Activated gamma-delta T cell treated with Interleukin-2 at 50 U/mL for 16 hours (primary cell): Measurements from ENCODE around the gene CHRNA4.

Source experiments
- DNase-seq: peaks from one replicate; pipeline ENCODE4 v3.0.0-alpha.2; 2020

The CHRNA4 gene

DNA sequence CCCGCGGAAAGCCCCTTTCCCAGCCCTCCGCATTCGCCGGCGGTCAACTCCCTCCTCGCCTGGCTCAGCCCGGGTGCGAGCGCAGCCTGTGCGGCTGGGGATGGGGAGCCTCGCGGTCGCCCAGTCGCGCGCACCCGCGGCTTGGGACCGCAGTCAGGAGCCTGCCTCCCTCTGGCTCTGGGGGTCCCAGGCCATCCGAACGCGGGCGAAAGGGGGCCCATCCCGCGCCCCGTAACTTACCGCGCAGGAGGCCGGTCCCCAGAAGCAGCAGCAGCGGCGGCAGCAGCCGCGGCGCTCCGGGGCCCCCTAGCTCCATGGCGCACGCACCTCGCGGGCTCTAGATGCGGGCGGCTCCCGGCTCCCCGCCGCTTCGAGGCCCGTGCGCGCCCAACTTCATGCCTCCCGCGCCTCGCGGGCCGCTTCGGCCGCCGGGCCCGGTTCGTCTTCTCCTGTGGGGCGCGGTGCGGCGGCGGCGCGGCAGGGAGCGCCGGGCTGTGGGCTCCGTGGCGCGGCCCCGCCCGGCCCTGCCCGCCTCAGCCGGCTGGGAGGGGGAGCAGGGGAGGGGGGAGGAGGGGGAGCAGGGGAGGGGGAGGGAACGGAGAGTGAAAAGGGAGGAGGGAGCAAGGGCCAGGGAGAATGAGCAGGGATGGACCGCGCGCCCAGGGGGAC is at the start of gene CHRNA4:
Gene CHRNA4, minus strand, starts transcription at position 500 of the 669 bp plus-strand sequence. Its CDS starts 184 bp downstream, at position 316.
- DNase-seq = no peak

DNA sequence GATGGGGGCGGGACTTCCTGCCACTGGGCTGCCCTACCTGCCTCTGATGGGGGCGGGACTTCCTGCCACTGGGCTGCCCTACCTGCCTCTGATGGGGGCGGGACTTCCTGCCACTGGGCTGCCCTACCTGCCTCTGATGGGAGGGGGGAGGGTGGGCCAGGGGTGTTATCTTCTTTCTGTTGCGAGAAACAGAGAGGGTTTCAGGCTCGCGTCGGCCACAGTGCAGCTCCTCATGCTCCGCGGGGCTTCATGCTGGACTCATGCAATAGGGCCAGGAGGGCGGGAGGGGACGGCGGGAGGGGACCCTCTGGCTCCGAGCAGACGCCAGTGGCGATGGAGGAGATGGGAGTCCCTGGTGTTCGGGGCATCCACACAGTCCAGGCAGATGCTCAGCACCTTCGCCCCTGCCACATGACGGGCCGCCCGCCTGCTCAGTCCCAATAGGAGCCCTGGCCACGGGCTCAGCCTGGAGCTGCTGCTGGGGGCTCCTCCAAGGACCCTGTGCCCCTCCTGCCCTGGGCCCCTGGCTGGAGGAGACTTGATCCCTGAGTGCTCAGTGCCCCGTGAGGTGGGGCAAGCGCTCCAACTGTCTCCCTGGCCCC is 48.8 kb upstream of the CHRNA4 start:
- DNase-seq = no peak

DNA sequence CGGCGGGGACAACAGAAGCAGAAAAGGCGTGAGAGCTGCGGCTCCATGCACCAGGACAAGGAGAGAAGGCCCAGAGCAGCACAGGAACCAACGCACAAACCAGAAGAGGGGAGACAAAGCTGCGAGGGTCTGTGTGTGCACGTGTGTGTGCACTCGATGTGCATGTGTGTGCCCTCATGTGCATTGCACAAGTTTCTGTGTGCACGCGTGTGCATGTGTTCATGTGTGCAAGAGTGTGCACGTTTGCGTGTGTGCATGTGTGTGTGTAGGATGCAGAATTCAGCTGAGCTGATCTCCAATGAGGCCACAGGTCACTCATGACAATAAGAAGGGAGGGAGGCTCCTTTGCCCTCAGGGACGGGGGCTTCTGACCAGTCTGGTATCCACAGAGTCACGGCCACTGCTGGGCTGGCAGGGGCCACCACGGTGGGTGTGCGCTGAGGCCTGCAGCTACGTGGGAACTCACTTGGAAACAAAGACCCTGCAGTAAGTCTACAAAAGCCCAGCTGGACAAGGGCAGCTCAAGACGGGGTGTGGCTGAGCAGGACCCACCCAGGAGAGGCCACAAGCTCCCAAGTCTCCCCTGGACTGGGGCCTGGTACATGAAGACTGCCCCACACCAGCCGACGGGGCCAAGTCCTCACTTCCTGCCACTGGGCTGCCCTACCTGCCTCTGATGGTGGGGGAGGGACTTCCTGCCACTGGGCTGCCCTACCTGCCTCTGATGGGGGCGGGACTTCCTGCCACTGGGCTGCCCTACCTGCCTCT is 48.1 kb upstream of the CHRNA4 start:
- DNase-seq = no peak

DNA sequence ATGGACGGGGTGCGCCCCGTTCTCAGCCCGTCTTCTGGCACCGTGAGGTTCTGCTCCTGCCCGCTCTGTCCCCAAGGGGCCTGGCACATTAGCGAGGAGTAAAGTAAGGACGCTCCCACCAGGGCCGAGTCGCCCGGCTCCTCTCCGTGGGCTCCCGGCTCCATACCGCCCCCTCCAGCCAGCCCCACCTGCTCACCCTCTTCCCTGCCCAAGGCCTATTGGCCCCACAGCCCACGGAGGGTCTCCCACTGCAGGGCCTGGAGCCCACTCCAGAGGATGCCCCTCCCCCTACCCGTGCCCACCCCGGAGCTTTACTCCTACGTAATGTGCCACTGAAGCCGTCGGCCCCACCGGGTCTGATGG is 47.5 kb upstream of the CHRNA4 start:
- no peak for DNase-seq

DNA sequence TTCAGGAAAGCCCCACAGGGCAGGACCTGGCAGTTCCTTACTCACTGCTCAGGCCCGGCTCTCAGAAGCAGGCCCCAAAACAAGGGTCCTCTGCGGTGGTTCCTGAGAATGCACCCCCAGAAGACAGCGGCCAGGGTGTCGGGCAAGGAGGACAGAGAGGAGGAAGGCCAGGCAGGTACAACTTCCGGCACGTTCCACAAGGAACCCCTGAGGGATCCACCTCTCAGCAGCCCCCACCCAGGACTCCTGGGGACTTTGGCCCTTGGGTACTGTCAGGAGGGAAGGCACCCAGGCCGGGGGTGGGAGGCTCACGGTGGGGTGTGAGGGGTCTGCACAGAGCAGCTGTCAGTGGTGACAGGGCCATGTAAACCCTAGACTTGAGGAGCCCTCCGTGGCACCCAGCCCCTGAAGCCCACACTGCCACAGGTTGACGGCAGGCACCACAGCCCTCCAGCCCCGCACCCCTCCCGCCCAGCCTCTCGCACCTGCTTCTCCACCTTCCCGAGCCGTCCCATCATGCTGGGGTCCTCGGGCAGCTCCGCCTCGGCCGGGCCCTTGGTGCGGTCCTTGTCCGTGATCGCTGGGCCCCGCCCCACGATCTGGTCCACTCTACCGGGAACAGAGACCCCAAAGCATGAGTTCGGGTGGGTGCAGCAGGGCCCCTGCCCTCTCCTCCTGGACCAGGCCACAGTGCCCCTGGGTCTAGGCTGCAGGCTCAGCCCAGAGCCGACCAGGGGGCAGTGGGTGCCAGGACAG is 47.0 kb upstream of the CHRNA4 start:
- DNase-seq = no peak

DNA sequence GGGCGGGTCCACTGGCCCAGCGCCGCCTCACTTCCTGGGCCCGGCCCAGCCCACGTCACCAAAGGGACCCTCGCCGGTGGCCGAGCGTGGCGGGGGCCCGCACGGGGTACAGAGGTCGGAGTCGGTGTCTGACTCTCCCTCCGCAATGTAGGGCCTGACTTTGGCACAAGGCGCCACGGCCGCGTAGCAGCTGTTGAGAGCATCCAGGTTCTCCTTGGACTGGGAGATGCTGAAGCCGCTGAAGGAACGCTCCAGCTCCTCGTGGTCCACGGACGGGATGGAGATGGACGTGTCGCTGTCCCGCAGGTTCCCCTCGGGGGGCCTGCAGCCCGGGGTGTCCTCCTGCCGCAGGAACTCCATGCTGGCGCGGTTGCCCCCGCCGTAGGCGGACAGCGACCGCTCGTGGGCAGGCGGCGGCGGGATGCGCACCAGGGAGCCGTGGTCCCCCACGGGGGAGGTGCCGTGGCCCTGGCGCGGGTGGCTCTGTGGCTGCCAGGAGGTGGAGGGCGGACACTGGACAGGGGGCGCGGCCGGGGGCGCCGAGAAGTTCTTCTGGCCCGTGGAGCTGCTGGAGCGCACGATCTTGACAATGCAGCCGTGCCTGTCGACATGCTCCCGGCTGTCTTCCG is 45.6 kb upstream of the CHRNA4 start:
- DNase-seq = no peak

DNA sequence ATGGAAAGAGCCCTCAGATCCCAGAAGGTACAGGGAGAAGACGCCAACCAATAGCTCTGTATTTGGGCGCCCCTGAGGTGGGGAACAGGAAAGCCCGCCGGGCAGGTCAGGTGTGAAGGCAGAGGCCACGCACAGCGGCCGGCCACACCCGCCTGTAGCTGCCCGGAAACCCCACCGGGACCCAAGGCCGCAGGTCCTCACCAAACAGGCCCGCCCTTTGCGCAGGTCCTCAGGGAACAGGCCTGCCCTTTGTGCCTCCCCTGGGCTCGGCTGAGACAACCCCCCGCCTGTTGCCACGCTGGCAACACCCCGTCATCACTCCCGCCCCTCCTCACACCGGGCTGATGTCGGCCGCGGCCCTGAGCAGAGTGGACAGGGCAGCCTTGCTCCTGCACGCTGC is 44.9 kb upstream of the CHRNA4 start:
- no peak for DNase-seq

DNA sequence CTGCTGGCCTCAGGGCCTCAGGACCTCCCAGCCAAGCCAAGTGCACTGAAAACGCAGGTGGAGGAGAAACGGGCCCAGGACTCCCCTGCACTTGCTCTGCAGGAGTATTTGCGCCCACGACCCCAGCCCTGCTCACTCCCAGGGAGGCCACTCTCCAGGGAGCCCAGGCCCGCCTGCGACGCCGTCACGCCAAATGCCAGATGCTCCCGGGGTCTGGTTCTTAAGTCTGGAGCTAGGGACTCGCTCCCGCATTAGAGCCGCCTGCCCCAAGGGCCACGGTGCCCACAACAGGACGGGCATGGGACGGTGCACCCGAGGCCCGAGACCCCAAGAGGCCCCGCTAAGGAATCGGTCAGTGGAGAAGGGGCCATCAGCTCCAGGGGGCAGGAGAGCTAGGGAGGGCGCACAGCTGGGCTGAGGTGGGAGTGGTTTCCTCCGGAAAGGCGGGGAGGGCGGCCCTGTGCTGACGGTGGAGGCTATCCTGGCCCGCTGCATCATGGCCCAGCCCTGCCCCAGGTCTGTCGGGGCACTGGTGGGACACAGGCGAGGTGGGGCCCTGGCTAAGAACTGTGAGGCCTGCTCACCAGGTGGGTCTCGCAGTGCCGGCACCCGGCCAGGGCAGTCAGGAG is 44.1 kb upstream of the CHRNA4 start:
- DNase-seq = no peak

DNA sequence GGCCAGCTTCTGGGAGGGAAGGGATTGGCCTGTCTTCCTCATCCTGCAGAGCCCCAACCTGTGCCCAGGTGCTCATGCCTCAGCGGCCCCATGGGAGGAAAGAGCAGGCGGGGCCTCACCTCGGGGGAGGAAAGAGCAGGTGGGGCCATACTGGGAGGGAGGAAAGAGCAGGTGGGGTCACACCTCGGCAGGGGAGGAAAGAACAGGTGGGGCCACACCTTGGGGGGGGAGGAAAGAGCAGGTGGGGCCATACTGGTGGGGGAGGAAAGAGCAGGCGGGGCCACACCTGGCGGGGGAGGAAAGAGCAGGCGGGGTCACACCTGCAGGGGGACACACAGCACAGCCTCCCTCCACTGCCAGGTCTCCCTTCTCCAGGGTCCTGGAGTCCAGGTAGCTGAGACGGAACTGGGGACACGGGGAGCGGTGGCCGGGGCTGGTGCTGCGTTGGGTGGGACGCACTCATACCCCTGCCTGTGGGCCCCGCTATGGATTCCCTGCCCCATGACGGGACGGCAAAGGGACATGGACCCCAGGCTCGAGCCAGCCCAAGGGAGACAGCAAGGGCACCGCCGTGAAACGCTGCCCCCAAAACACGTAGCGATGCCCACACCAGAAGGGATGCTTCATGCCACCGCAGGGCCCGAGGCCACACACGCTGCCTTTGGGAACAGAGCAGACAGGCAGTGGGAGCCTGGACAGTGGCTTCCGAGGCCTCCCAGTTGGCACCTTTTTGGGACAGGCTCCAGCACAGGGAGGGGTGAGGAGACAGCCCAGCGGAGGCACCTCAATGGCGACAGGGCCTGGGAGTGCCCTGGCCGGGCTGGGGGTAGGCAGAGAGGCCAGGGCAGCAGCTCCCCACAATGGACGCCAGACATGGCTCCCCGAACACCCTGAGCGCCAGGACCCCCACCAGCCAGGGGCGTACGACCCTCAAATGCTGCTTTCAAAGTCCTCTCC is 43.3 kb upstream of the CHRNA4 start:
- DNase-seq = no peak

DNA sequence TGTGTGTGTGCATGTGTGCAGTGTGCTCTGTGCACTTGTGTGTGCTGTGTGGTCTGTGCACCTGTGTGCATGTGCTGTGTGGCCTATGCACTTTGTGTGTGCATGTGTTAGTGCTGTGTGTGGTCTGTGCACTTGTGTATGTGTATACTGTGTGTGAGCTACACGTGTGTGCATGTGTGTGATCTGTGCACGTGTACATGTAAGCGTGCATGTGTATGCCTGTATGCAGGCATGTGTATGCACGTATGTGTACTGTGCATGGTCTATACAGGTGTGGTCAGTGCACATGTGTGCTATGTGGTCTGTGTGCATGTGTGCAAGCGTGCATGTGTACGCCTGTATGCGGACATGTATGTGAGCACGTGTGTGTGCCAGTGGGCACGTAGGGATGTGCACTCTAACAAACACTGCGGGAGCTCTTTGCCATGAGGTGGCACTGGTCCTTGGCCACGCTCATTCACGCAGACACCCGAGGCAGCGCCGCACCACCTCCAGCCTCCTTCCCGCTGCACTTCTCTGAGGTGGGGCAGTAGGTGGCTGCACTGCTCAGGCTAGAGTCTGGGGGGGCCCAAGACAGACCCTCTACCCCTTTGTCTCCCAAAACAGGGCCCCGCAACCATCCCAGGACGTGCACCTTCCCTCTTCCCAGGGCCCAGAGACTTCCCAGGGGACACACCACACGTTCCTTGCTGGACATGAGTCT is 42.4 kb upstream of the CHRNA4 start:
- DNase-seq = no peak

DNA sequence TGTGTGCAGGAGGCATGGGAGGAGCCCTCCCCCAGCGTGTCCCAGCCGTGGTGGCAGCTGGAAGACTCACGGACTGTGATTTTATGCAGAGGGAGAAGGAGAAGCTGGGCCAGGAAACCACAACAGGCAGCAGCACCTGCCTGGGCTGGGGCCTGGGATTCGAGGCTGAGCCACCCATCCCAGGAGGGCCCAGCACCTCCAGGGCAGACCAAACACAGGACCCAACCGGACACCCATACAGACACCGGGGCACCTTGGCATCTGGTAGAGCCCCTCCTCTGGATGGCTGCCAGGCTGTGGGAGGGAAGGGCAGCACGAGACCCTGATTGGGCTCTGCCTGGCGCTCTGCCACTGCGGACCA is 41.7 kb upstream of the CHRNA4 start:
- no peak for DNase-seq

DNA sequence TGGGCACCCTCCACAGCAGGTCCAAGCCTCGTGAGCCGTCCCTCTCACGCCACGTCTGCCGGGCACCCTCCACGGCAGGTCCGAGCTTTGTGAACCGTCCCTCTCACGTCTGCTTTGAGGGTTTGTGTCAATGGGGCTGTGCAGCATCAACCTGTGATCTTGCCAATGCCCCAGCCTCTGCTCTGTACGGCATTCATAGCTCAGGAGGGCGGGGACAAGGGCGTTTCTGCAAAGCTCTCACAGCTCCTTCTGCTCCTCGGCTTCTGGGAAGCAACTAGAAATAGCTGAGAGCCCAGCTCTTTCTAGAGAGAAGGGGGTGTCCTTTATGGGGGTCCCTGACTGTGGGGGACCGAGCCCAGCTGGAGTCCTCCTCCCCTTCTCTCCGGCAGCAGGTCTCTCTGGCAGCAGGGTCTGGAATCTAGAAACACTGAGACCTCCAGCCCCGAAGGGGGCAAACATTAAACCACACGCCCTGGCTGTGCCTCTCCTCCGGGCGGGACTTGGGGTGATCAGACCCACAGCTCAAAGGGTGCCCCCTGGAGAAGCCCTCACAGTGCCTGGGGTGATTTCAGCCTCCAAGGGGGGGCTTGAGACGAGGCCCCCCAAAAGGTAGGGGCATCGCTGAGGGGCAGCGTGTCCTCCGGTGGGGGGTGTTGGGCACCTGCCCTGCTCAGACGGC is 41.2 kb upstream of the CHRNA4 start:
- no peak for DNase-seq

DNA sequence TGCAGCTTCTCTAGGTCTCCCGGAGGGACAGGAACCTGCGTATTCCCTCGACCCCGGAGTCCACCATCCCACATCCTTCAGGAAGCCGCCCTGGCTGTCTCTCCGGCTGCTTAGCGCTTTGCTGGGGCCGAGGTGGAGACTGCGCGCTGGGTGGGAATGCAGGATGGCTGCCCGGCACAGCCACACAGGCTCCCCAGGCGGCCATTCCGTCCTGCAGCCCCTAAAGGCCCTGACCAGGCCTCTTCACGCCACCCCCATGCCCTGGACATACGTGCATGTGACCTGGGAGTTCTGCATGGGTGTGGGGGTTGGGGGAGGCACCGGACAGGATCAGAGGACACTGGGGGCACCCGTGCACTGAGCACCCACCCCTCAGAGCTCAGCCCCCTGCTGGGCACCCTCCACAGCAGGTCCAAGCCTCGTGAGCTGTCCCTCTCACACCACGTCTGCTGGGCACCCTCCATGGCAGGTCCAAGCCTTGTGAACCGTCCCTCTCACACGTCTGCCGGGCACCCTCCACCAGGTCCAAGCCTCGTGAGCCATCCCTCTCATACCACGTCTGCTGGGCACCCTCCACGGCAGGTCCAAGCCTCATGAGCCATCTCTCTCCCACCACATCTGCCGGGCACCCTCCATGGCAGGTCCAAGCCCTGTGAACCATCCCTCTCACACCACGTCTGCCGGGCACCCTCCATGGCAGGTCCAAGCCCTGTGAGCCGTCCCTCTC is 40.4 kb upstream of the CHRNA4 start:
- no peak for DNase-seq

DNA sequence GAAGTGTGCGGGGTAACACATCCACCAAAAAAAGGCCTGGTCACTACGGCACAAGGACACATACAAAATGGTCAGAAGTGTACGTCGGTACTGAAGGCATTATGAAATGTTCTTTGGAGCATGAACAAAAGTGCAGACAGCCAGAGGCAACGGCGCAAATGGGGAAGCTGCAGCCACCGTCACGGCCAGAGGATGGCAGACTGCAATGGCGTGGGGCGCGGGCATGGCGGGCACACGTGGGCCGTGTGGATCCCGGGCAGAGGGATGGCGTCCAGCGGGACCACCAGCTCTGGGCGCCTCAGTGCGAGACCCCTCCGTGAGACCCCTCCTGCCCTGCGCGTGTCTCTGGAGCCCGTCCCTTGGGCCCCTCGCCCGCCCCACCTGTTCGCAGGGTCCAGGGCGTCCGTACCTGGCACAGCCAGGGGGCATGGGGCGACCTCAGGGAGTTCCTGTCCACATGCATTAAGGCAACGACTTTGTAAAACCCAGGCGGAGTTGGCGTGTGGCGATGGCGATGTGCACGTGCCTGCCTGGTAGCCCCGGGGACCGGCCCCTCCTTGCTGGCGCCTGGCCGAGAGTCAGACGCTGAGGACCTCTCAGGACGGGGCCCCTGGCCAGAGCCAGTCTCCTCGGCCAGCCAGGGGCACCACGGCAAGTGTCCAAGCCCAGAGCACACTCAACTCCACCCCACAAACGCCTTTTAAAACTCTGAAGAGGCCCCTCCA is 39.5 kb upstream of the CHRNA4 start:
- no peak for DNase-seq

DNA sequence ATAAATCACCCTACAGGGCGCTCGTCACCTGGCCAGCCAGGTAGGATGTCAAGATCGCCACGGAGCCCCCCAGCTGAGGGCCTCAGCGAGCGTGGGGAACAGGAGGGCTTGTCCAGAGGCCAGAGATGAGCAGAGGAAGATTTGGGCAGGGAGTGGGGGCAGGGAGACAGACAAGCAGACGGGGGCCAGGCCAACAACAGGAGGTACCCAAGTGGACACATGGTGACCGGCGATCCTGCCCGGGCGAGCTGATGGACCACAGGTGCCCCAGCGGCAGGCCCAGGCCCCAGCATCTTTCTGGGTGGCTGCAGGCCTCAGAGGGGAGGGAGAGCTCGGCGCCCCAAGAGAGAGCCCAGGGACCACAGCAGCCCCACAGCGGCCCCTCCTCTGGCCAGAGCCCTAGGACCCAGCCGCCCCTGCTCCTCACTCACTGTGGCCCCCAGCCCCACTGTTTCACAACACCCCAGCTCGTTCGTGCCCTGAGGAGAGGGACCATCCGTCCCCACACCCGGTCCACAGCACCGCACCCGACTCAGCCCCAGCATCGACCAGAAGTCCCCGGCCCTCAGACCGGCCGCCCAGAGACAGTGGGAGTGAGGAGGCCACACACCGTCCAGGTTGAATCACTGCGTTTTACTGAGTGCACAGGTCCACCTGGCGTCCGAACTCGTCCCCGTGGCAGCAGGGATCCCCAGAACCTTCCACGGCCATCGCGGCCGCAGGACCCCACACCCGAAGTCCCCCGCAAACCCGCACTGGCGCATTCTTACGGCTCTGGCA is 38.6 kb upstream of the CHRNA4 start:
- DNase-seq = no peak

DNA sequence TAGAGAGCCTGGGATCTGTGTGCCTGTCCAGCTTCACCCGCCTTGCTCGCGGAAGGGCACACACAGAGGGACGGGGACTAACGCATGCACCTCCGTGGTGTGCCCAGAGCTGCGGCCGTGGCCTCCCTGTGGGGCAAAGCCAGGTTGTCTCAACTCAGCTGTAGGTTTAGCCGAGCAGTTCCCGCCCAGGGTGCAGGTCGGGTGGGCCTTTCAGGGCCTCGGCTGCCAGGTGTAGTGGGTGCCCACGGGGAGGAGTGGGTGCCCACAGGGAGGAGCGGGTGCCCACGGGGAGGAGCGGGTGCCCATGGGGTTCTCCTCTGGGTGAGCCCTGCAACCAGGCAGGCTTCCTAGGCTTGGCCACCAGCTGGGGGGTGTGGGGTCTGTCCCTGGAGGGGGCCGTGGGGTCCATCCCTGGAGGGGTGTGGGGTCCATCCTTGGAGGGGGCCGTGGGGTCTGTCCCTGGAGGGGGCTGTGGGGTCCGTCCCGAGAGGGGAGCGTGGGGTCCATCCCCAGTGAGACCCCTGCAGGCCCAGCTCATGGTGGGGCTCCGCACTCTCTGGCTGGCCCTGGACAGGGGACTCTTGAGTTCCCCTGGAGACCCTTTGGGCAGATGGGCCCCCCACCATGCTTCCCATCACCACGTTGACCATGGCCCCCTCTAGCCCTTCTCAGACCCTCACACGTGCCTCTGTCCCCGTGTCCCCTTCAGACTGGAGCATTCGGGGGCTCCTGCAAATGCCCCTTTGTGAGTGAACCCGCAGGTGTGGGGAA is 37.8 kb upstream of the CHRNA4 start:
- no peak for DNase-seq

DNA sequence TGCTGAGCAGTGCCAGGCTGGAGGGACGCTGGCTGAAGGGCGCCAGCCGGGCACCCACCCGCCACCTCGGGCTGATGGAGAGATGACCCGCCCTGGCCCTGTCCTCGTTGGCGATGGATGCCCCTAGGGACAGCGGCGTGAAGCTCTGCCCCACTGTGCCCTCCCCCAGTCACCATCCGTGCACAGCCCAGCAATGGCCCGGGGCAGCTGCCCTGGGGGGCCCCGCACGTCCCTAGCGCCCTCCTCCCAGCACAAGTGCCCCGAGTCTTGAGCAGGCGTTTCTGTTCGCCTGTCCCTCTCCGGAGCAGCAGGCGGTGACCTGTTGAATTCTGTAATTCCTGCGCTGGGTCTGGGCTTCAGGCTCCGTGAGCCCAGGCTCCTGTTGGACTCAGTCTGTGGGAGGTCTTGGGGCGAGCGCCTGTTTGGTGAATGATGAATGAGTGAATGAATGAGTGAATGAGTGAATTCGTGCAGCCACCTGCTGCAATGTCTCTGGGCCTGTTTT is 36.8 kb upstream of the CHRNA4 start:
- no peak for DNase-seq
